SHP77 treated with DMSO at 0.1 percent for 48 hours (cell line): ENCODE data around the gene LTBP1.
"Not testable (repeated sequence)": the region's sequence is repeated elsewhere in the genome, so short reads cannot be mapped to it uniquely, and the experiment has no call there.

Experiments used
- DNase-seq: peaks from one replicate; lab custom pipeline; 2025; lab: John Stamatoyannopoulos, UW

The LTBP1 gene, protein sequence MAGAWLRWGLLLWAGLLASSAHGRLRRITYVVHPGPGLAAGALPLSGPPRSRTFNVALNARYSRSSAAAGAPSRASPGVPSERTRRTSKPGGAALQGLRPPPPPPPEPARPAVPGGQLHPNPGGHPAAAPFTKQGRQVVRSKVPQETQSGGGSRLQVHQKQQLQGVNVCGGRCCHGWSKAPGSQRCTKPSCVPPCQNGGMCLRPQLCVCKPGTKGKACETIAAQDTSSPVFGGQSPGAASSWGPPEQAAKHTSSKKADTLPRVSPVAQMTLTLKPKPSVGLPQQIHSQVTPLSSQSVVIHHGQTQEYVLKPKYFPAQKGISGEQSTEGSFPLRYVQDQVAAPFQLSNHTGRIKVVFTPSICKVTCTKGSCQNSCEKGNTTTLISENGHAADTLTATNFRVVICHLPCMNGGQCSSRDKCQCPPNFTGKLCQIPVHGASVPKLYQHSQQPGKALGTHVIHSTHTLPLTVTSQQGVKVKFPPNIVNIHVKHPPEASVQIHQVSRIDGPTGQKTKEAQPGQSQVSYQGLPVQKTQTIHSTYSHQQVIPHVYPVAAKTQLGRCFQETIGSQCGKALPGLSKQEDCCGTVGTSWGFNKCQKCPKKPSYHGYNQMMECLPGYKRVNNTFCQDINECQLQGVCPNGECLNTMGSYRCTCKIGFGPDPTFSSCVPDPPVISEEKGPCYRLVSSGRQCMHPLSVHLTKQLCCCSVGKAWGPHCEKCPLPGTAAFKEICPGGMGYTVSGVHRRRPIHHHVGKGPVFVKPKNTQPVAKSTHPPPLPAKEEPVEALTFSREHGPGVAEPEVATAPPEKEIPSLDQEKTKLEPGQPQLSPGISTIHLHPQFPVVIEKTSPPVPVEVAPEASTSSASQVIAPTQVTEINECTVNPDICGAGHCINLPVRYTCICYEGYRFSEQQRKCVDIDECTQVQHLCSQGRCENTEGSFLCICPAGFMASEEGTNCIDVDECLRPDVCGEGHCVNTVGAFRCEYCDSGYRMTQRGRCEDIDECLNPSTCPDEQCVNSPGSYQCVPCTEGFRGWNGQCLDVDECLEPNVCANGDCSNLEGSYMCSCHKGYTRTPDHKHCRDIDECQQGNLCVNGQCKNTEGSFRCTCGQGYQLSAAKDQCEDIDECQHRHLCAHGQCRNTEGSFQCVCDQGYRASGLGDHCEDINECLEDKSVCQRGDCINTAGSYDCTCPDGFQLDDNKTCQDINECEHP (N-terminal part only)

GRCh38 chr2:32946314-32947075, at the start of gene LTBP1:
Gene LTBP1 (plus strand): TSS chr2:32946953. CDS start chr2:32947325, 372 bp downstream.
- no peak for DNase-seq

DNA sequence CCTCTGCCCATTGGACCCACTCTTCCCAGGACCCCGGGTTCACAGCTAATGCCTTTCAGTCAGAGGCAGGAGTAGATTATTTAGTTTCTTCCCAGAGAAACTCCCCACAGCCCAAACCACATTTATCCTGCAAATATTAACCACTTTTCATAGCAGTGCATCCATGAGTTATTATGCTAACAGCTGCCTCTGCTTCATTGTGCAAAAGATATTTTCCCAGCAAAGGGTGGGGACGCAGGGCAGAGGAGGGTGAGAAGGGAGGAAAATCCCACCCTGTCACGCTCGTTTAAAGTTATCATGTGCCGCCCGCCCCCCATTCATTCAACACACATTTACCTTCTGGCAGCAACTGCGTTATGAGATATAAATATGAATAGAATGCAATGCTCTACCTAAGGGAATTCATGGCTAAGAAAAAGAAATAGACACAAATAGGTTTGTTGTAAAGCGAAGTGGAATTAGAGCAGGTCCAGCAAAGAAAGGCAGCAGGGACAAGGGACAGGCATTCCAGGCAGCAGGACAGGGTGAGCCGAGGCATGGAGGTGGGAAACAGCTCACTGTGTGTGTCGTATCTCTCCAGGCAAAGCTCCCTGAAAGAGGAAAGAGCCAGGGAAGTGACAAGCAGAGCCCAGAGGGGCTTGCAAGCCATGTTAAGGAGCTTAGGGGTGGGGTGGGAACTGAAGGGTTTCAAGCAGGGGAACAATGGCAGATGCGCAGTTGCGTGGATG, 46.3 kb upstream of the LTBP1 start:
- DNase-seq, result no peak

DNA sequence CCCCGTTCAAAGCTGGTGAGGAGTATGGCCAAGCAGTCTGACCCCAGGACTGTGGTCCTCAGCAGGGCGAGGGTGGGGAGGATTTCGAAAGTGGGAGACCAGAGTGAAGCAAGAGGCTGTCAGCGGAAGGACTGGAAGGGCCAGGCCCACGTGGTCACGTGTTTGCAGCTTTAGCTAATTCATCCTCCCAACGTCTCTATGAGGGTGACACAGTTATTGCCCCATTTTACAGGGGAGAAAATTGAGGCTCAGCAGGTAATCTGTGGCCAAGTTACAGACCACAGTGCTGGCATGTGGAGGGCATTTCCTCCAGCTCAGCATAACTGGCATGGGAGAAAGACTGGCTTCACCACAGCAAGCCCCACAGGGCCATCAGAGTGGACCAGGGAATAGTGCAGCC, 45.4 kb upstream of the LTBP1 start:
- no peak for DNase-seq

- DNase-seq, result no peak
Observed at GRCh38 chr2:32902174-32902573, 44.6 kb upstream of the LTBP1 start.

GRCh38 chr2:32902986-32903385, 43.8 kb upstream of the LTBP1 start:
- no peak for DNase-seq

DNA sequence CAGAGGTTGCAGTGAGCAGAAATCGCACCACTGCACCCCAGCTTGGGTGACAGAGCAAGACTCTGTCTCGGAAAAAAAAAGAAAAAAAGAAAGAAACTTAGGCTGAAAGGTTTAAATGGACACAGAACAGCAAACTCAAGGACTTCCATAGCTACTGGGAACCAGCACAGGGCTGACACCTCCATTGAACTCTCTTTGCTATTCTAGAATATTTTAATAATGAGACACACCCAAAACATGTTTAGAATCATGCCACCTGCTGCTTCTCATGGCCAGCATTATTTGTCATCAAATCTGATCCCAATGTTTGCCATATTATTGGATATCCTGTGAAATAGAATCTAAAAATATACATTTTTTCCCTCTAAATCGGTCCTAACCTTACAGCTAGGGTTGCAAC, 42.7 kb upstream of the LTBP1 start:
- no peak for DNase-seq

DNA sequence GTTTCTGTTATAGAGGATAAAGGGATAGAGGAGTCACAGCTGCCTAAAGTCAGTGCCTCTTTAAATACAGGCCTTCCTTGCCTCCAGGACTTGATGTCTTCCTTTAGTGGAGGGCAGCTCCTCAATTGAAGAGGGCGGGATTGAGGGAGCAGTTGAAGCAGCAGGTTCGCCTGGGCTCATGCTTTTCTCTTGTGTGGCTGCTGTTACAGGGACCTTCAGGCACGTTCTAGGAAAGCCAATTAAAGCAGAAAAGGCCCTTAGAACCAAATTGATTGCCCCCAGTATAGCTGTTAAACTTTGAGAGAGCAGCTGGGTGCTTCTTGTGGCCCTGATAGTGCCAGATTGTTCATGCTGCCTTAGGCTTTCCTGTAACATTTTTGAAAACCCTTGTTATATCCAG, 42.0 kb upstream of the LTBP1 start:
- DNase-seq, result no peak

DNA sequence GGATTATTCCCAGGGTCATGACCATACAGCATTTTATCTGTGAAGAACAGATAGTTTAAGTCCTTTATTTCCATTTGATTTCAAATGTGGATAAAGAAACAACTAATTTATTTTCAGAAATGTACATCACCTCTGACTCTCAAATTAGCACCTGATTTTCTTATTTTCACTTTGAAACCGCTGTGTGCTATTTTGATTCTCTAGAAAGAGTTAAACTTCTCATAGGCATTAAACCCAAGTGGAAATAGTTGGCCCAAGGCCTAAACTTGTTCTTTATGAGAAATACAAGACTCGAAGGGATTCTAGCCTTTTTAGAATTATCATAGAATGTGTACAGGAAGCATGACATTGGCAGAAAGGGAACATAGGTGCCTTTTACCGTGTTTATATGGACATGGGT, 41.5 kb upstream of the LTBP1 start:
- no peak for DNase-seq

DNA sequence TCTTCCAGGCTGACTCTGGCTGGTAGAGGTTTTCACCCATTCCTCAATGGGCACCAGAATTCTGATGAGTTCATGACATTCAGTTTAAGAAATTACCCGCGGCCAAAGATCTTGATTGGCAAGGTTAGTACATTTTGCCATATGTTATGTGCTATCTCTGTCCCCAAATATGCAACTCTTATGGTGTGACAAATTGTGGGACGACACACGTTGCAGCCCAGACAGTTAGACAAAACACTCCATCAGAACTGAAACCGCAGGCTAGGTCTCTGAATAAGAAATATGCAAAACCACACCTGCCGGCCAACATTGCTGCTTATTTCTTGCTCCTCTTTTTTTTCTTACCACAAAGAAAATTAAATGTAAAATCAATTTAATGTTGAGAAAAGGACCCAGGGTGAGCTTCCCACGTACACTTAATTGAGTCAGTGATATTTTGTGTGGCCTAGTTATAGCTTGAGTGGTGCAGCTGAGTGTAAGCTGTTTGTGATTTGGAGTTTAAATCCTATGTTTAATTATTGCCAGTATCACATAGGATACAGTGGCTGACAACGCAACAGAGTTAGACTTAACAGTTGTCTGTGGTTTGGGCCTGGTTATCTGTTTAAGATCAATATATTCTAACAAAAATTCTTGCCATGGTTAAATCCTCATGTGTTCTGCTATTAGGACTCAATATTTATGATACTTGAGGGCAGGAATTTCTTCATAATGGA, 35.7 kb upstream of the LTBP1 start:
- no peak for DNase-seq

- no peak for DNase-seq
Observed at GRCh38 chr2:32915694-32916093, 31.1 kb upstream of the LTBP1 start.

DNA sequence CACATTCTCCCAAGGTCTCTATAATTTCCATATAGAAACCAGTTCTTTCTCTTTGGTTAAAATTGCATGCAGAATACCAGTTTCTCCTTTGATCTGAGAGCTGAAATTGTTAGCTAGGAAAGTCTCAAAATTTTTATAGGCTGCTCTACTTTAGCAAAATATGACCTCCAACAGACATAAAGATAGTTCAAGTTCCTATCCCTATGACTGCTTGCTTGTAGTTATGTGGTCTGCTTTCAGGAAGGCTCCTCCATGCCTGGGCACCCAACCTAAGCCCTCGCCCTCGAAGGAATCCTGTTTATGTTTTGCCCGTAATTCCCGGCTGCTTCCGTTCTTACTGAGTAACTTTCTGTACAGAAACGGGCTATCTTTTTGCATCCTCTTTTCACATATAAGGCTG, 28.0 kb upstream of the LTBP1 start:
- DNase-seq, result no peak

DNA sequence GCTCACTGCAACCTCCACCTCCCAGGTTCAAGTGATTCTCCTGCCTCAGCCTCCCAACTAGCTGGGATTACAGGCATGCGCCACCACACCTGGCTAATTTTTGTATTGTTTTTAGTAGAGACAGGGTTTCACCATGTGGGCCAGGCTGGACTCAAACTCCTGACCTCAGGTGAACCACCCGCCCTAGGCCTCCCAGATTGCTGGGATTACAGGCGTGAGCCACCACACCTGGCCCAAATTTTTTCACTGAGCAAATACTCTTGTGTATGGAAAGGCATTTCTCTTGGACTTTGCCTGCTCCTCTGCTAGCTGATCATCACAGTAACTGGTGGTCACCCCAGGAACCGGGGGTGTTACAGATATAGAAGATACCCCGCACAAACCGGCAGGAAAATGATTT, 26.9 kb upstream of the LTBP1 start:
- DNase-seq, result not testable (repeated sequence)

GRCh38 chr2:32921486-32921885, 25.3 kb upstream of the LTBP1 start:
- not testable (repeated sequence) for DNase-seq

DNA sequence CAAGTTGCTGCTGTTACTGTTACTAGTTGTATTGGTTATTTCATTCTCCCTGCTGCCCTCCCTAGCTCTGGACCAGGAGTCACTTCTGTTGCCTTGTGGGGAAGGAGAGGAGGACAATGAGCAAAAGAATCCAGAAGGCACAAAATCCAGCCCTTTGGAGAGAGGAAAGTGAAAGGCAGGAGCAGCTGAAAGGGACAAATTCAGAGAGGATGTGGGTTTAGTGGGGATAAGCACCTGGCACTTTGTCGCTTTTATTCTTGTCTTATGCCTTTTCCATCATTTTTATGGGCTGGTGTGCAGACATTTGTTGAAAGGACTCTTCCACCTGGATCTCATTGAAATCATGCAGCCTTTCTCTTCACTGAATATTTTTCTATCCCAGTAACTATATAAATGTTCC, 24.3 kb upstream of the LTBP1 start:
- no peak for DNase-seq

DNA sequence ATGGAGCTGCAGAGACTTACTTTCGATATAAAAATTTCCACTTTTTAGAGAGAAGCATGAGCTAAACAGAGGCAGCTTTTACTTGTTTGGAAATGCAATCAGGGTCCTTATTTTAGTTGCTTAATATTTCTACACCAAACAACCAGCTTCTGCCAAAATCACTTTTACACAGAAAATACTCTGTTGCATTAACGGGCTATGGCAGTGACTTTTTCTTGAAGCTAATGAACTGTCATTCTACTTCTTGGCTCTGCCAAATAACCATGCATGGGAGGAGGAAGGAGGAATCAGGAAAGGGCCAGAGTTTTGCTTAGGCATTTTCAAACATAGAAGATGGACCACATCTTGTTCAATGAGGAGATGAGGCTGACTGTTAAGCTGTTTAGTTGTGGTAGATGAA, 23.6 kb upstream of the LTBP1 start:
- DNase-seq, result no peak

DNA sequence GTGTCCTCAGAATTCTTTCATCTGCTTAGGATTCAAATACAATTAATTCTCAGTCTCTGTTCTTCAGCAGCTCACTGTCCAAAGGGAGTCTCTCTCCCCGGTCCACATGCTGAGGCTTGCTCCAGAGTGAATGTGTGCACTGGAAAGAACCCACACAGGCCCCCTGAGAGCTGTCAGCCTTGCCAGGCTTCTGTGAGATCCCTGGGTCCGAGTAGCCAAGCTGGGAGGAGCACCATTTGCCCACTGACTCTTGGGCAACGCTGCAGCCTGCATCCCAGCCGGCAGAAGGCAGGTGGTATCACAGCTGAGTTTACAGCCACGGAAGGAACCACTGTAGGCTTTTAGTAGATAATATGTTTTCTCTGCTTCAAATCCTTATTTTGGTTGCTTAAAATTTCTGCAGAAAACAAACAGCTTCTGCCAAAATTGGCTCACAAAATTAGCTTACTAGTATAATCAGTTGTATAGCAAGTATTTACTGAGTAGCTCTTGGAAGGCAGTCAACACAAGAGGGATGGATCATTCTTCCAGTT, 21.4 kb upstream of the LTBP1 start:
- no peak for DNase-seq

- DNase-seq, result no peak
Observed at GRCh38 chr2:32925976-32926707, 20.6 kb upstream of the LTBP1 start.

DNA sequence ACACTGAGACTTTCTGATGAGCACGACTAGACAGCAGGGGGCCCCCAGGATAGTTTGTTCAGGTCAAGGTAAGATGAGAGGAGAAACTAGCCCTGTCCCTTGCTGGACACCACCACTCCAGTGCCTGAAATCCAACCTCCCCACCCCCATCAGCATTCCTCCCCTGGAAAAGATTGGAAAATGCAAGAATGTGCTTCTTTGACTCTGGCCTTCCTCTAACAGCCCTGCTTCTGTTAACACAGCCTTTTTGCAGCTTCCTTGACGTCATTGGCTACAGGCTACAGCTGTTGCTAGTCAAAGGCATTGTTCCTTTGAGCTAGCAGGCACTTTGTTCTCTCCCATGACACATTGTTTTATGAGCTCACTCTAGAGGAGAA, 20.1 kb upstream of the LTBP1 start:
- DNase-seq, result peak; percentile 86

DNA sequence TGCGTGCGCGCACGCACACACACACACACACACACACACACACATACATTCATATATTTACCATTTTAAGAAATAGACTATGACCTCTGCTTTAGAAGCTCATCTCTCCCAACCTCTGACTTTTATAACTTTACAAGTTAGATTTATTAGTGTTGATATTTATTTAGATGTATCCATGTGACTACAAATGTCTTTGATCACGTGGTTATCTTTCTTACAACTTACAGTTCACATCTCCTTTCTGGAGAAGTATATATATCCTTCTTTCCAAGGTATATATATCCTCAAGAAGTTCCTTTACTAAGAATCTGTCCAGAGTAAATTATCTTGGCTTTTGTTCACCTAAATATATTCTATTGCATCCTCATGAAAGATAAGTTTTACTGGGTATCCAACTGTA, 16.3 kb upstream of the LTBP1 start:
- DNase-seq, result no peak
